Thyroid gland (tissue), 4 donors: ENCODE results near the gene SVOP. TPM values are rescaled to one million over a fixed set of nuclear protein-coding genes. Genes with fewer than 3 reads are reported as not detected.

Experiments
- DNase-seq, 2 donors: peaks; one replicate each; pipeline ENCODE4 v3.0.0-alpha.2; 2019
- H3K27ac ChIP-seq, 3 donors: fragments of 200-600 bp; sonication (generic); 1 replicate in 2 of 3; 2 replicates in 1 of 3; pipeline ENCODE4 v1.5.1; 2016 to 2019; ENCODE audit warnings: mild to moderate bottlenecking in 1 of 3, moderate library complexity in 1 of 3
- H3K27me3 ChIP-seq: fragments of 200-600 bp; sonication (generic); one replicate; pipeline ENCODE4 v1.5.1; 2019
- H3K36me3 ChIP-seq, 2 donors: fragments of 200-600 bp; sonication (generic); one replicate each; pipeline ENCODE4 v1.5.1; 2016 to 2019
- H3K4me1 ChIP-seq, 2 donors: fragments of 200-600 bp; sonication (generic); one replicate each; pipeline ENCODE4 v1.5.1; 2017 to 2019
- H3K4me3 ChIP-seq, 3 donors: fragments of 200-600 bp; sonication (generic); replicated peaks in 1 of 3; 1 replicate in 2 of 3; 2 replicates in 1 of 3; pipeline ENCODE4 v1.5.1; 2016; ENCODE audit warnings: mild to moderate bottlenecking in 1 of 3
- H3K9me3 ChIP-seq: fragments of 200-600 bp; sonication (generic); one replicate; pipeline ENCODE4 v1.5.1; 2017
- CTCF ChIP-seq, 6 experiments: fragments of 200-600 bp in 3 of 6; fragments of 450-650 bp in 3 of 6; sonication (generic) in 3 of 6; IDR thresholded peaks; one replicate each; pipeline ENCODE4 v1.5.1; 2016 to 2019; ENCODE audit warnings: antibody characterized with exemption in 6 of 6, mild to moderate bottlenecking in 2 of 6, inconsistent platforms in 1 of 6, moderate library complexity in 1 of 6
- POLR2A ChIP-seq, 2 donors: fragments of 450-650 bp; IDR thresholded peaks; one replicate each; pipeline ENCODE4 v1.6.1; 2017; ENCODE audit warnings: antibody characterized with exemption in 2 of 2, mild to moderate bottlenecking in 2 of 2, moderate library complexity in 1 of 2
- WGBS, 2 donors: methylation state at CpG; one replicate each; pipeline ENCODE4 v1.1.5; 2017; 5-methylcytosine and 5-hydroxymethylcytosine counted together
- intact Hi-C: fragments of 100-400 bp; cut with DNase I; formaldehyde crosslinking; loops from one replicate; pipeline ENCODE4 v1.15.1; 2023
- total RNA-seq, 4 donors: library from RNA; depleted of rRNA; stranded (reverse); fragments of >200 nt; gene quantifications; one replicate each; pipeline ENCODE4 v1.2.3, GENCODE V29; 2016

SVOP gene
- total RNA-seq, 4 donors from 2014 or later, result not detected

GRCh38 chr12:108918960-108919642 is 101.8 kb downstream of the SVOP start:
- no peaks in the 10 kb centered on the region for H3K27me3 ChIP-seq
- no peaks in the 10 kb centered on the region for H3K9me3 ChIP-seq
- H3K4me3 ChIP-seq, result no peak overlapping the region
- TF ChIP-seq CTCF (IDR thresholded peaks at IDR 0.05) (no peak), POLR2A (IDR thresholded peaks at IDR 0.05) (no peak)
- WGBS, 2 donors, result 73 to 91% methylated on average over 3 of the region's 3 CpGs
- no peaks in the 10 kb centered on the region for H3K36me3 ChIP-seq
- peaks cover 0 to 4% of the 10 kb centered on the region in 2 donors for H3K4me1 ChIP-seq
- H3K27ac ChIP-seq, result no peak overlapping the region
- DNase-seq, result no peak
- intact Hi-C loops, result no loop called here

- TF ChIP-seq CTCF (IDR thresholded peaks at IDR 0.05), result no peak
- TF ChIP-seq POLR2A (IDR thresholded peaks at IDR 0.05), result no peak
- WGBS, 2 donors, result 64 to 73% methylated on average over 2 of the region's 2 CpGs
- DNase-seq, result no peak
- H3K4me3 ChIP-seq, result no peak overlapping the region
- no peaks in the 10 kb centered on the region for H3K36me3 ChIP-seq
- no peak overlapping the region for H3K27ac ChIP-seq
- no peaks in the 10 kb centered on the region for H3K9me3 ChIP-seq
- intact Hi-C loops, result no loop called here
- no peaks in the 10 kb centered on the region for H3K27me3 ChIP-seq
- H3K4me1 ChIP-seq, result peaks cover 3 to 8% of the 10 kb centered on the region in 2 donors
These were observed 102.7 kb downstream of the SVOP start for GRCh38 chr12:108918206-108918605.

- intact Hi-C loops, result no loop called here
- no peaks in the 10 kb centered on the region for H3K36me3 ChIP-seq
- no peak overlapping the region for H3K4me3 ChIP-seq
- H3K9me3 ChIP-seq, result no peaks in the 10 kb centered on the region
- no peak for DNase-seq
- TF ChIP-seq POLR2A (IDR thresholded peaks at IDR 0.05) (no peak), CTCF (IDR thresholded peaks at IDR 0.05) (no peak)
- 68 to 70% methylated on average over 5 of the region's 5 CpGs for WGBS, 2 donors
- H3K4me1 ChIP-seq, result peaks cover 3 to 8% of the 10 kb centered on the region in 2 donors
- H3K27me3 ChIP-seq, result no peaks in the 10 kb centered on the region
- no peak overlapping the region for H3K27ac ChIP-seq
These were observed 104.5 kb downstream of the SVOP start for GRCh38 chr12:108916336-108916735.

GRCh38 chr12:108915632-108916133 is 105.2 kb downstream of the SVOP start:
- H3K9me3 ChIP-seq, result no peaks in the 10 kb centered on the region
- intact Hi-C loops, result no loop called here
- no peaks in the 10 kb centered on the region for H3K27me3 ChIP-seq
- 89% methylated on average over 14 to 15 of the region's 15 CpGs for WGBS, 2 donors
- TF ChIP-seq POLR2A (IDR thresholded peaks at IDR 0.05) (no peak), CTCF (IDR thresholded peaks at IDR 0.05) (no peak)
- DNase-seq, result no peak
- no peak overlapping the region for H3K27ac ChIP-seq
- H3K4me3 ChIP-seq, result no peak overlapping the region
- H3K36me3 ChIP-seq, result no peaks in the 10 kb centered on the region
- peaks cover 3 to 8% of the 10 kb centered on the region in 2 donors for H3K4me1 ChIP-seq

GRCh38 chr12:108914121-108914531 is 106.7 kb downstream of the SVOP start:
- no peak for TF ChIP-seq CTCF (IDR thresholded peaks at IDR 0.05)
- no peak for TF ChIP-seq POLR2A (IDR thresholded peaks at IDR 0.05)
- DNase-seq, result peak; percentile 37 to 52
- Histone ChIP-seq H3K4me3 (no peak overlapping the region), H3K27ac (no peak overlapping the region), H3K36me3 (no peaks in the 10 kb centered on the region), H3K9me3 (no peaks in the 10 kb centered on the region), H3K27me3 (no peaks in the 10 kb centered on the region), H3K4me1 (peaks cover 3 to 8% of the 10 kb centered on the region in 2 donors)
- 33 to 46% methylated on average over 4 of the region's 4 CpGs for WGBS, 2 donors
- intact Hi-C loops, result no loop called here
